Natural killer cell (primary cell): ENCODE measurements around the gene ACSS3. TPM values are rescaled to one million over a fixed set of nuclear protein-coding genes. Genes with fewer than 3 reads are reported as not detected.

Experiments used
- ATAC-seq, 3 donors: fragments of 150-1000 bp in 2 of 3; fragments of 200-7000 bp in 1 of 3; cut with Tn5 transposase; 1 replicate in 1 of 3; 2 replicates in 2 of 3; pipeline ENCODE4 v1.10.0; 2021; ENCODE audit warnings: mild to moderate bottlenecking in 2 of 3, moderate library complexity in 2 of 3
- DNase-seq, 2 donors: peaks; one replicate each; pipeline versions ENCODE4 v3.0.0 to v3.0.0-alpha.2; 2013 to 2021; ENCODE audit warnings: mixed read lengths in 1 of 2
- H3K27ac ChIP-seq: one replicate; pipeline ENCODE4 v1.5.1; 2013; ENCODE audit warnings: mild to moderate bottlenecking, low read length
- H3K27me3 ChIP-seq: one replicate; pipeline ENCODE4 v1.6.1; 2013; ENCODE audit warnings: low read length; ENCODE audit not compliant: control insufficient read depth, insufficient read depth
- H3K36me3 ChIP-seq: one replicate; pipeline ENCODE4 v1.6.1; 2013; ENCODE audit warnings: low read length; ENCODE audit not compliant: control insufficient read depth, insufficient read depth
- H3K4me1 ChIP-seq: one replicate; pipeline ENCODE4 v1.6.1; 2013; ENCODE audit warnings: low read length; ENCODE audit not compliant: control insufficient read depth, insufficient read depth
- H3K4me3 ChIP-seq: one replicate; pipeline ENCODE4 v1.5.1; 2013; ENCODE audit warnings: low read length
- H3K9me3 ChIP-seq: one replicate; pipeline ENCODE4 v1.6.1; 2013; ENCODE audit warnings: low read length; ENCODE audit not compliant: control insufficient read depth, insufficient read depth
- H3K27ac Mint-ChIP-seq, 2 donors: one replicate each; pipeline ENCODE4 v1.8.0; 2022; ENCODE audit warnings: mild to moderate bottlenecking in 2 of 2, mixed read lengths in 2 of 2, moderate library complexity in 1 of 2
- H3K27me3 Mint-ChIP-seq, 2 donors: one replicate each; pipeline ENCODE4 v1.8.0; 2022; ENCODE audit warnings: low read depth in 2 of 2, mixed read lengths in 2 of 2
- H3K36me3 Mint-ChIP-seq: one replicate; pipeline ENCODE4 v1.8.0; 2022; ENCODE audit warnings: mixed read lengths
- H3K4me1 Mint-ChIP-seq, 2 donors: one replicate each; pipeline ENCODE4 v1.8.0; 2022; ENCODE audit warnings: mixed read lengths in 2 of 2
- H3K4me3 Mint-ChIP-seq: one replicate; pipeline ENCODE4 v1.8.0; 2022; ENCODE audit warnings: mild to moderate bottlenecking, moderate library complexity, mixed read lengths
- H3K9me3 Mint-ChIP-seq, 2 donors: one replicate each; pipeline ENCODE4 v1.8.0; 2022; ENCODE audit warnings: mixed read lengths in 2 of 2
- WGBS: methylation state at CpG from one replicate; pipeline ENCODE4 v1.1.7; 2013; ENCODE audit warnings: missing lambda C conversion rate; ENCODE audit not compliant: insufficient coverage; 5-methylcytosine and 5-hydroxymethylcytosine counted together
- intact Hi-C: fragments of 100-400 bp; cut with micrococcal nuclease; formaldehyde crosslinking; loops from one replicate; pipeline ENCODE4 v1.14.2; 2022
- total RNA-seq, 4 donors: library from RNA; stranded (reverse); fragments of 120-200 nt in 1 of 4; gene quantifications; one replicate each; pipeline versions ENCODE4 v1.2.3 to v1.2.4, GENCODE V29; 2013 to 2022
- TF ChIP-seq, protein P1 (sequence below): fragments of 200-600 bp; IDR thresholded peaks from one replicate; pipeline ENCODE4 v1.8.0; 2022; ENCODE audit warnings: antibody characterized with exemption

ACSS3 gene
- total RNA-seq, 3 donors from 2014 or later (not counting 1 experiment from before 2014, with no cell fraction given): 2.9 TPM; not detected in 2

DNA sequence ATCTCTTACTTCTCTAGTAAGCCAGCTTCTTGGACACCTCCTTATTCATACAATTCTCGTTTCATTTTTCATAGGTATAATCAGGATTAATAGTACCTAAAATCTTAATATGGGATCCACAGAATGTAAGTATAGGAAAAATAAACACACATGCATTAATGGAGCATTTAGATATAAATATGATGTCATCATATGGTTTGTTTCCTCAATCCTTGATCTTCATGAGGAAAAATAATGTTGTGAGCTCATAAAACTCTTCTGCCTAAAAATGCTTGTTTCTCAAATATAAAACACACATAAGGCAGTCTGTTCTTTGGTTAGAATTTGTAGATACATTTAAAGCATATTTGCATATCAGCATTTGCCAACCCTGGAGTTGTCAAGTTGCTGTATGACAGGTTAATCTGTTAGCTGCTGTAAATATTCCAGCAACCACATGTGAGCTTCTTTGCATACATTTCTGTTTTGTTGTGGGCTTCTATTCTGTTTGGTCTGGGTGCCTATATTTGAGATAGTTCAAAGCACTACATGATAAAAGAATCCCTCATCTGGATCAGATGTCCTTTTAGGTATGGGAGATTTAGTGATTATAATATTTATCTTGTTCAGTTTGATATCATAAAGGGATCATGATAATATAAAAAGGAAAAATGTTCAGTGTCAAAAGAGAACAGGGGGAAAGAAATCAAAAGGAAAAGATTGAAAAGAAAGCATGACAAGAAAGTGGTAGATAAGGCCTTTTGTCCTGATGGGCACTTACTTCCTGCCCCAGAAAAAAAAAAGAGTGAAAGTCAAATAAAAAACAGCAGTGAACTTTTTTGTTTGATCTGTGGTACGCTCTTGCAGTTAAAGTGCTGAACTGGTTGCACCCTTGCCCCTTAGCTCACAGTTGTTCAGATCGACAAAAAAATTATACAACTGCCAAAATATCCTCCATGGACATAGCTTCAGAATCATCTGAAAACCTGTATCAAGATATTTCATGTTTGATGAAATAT is 68.6 kb downstream of the ACSS3 start:
- WGBS: 67% methylated on average over 2 of the region's 3 CpGs
- Histone ChIP-seq H3K27ac (no peak overlapping the region), H3K9me3 (no peaks in the 10 kb centered on the region)

DNA sequence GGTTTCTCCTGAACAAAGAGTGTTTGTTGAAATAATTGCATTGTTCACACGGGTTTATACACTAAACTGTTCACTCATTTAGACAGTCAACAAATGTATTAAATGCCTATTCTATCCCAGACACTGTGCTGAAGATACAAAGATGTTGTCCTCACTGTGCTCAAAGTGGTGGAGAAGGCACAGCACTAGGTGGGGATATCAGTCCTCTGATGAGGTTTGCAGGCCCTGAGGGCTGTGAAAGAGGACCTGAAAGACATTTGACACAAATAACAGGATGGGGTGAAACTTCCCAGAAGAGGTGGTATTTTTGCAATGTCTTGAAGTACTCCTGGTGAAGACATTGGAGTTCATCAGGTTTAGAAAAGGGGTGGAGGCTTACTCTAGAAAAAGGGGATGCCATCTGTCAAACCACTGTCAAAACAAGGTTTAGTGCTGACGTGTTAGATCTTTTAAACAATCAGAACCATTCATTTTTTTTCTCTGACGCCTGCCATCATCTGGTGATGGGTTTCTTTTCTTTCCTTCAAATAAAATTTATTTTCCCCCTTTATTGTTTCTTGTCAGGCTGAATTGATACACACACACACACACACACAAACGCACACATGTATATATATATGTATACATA is 69.5 kb downstream of the ACSS3 start:
- H3K4me1 Mint-ChIP-seq: no peaks in the 10 kb centered on the region
- ATAC-seq (no peak), DNase-seq (no peak)
- no peaks in the 10 kb centered on the region for H3K27me3 Mint-ChIP-seq
- no peak overlapping the region for H3K27ac Mint-ChIP-seq
- Histone ChIP-seq H3K27me3 (no peaks in the 10 kb centered on the region), H3K36me3 (no peaks in the 10 kb centered on the region), H3K4me3 (no peak overlapping the region), H3K4me1 (no peaks in the 10 kb centered on the region), H3K9me3 (no peaks in the 10 kb centered on the region), H3K27ac (no peak overlapping the region)
- H3K36me3 Mint-ChIP-seq: no peaks in the 10 kb centered on the region
- TF ChIP-seq, protein P1, sequence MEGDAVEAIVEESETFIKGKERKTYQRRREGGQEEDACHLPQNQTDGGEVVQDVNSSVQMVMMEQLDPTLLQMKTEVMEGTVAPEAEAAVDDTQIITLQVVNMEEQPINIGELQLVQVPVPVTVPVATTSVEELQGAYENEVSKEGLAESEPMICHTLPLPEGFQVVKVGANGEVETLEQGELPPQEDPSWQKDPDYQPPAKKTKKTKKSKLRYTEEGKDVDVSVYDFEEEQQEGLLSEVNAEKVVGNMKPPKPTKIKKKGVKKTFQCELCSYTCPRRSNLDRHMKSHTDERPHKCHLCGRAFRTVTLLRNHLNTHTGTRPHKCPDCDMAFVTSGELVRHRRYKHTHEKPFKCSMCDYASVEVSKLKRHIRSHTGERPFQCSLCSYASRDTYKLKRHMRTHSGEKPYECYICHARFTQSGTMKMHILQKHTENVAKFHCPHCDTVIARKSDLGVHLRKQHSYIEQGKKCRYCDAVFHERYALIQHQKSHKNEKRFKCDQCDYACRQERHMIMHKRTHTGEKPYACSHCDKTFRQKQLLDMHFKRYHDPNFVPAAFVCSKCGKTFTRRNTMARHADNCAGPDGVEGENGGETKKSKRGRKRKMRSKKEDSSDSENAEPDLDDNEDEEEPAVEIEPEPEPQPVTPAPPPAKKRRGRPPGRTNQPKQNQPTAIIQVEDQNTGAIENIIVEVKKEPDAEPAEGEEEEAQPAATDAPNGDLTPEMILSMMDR: no peak
- 71% methylated on average over 3 of the region's 4 CpGs for WGBS
- intact Hi-C loops: no loop called here
- H3K4me3 Mint-ChIP-seq: no peak overlapping the region
- H3K9me3 Mint-ChIP-seq: peaks cover 3 to 7% of the 10 kb centered on the region in 2 donors

More for the DNA sequence above, 68.6 kb downstream of the ACSS3 start:
- no peak overlapping the region for H3K27ac Mint-ChIP-seq
- no peak overlapping the region for H3K4me3 Mint-ChIP-seq
- TF ChIP-seq, protein P1: no peak
- intact Hi-C loops: no loop called here
- H3K27me3 Mint-ChIP-seq: no peaks in the 10 kb centered on the region
- H3K4me1 Mint-ChIP-seq: no peaks in the 10 kb centered on the region
- H3K9me3 Mint-ChIP-seq: peaks cover 3 to 7% of the 10 kb centered on the region in 2 donors
- DNase-seq (no peak), ATAC-seq (no peak)
- Histone ChIP-seq H3K4me3 (no peak overlapping the region), H3K27me3 (no peaks in the 10 kb centered on the region), H3K4me1 (no peaks in the 10 kb centered on the region), H3K36me3 (no peaks in the 10 kb centered on the region)
- H3K36me3 Mint-ChIP-seq: no peaks in the 10 kb centered on the region

DNA sequence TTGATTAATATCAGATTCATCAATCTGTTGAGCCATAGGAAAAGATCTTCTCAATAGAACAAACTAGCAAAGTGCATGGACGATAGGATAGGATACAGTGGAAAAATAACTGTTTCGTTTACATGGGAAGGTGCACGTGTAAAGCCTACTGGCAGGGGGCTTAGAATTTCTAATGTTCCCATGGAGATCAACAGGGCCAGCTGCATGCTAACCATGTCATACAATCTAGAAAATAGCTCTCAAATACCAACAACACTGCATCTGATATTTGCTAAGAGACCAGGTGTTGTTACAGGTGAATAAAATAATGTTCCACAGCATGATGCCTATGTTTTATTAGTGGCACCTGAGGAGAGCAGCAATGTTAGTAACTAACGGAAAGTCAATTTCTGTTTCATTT is 72.5 kb downstream of the ACSS3 start:
- Mint-ChIP-seq H3K27ac (no peak overlapping the region), H3K4me3 (no peak overlapping the region), H3K4me1 (no peaks in the 10 kb centered on the region), H3K27me3 (no peaks in the 10 kb centered on the region), H3K9me3 (peaks cover under 1% of the 10 kb centered on the region in 2 donors), H3K36me3 (no peaks in the 10 kb centered on the region)
- H3K27me3 ChIP-seq: no peaks in the 10 kb centered on the region
- no peak overlapping the region for H3K4me3 ChIP-seq
- H3K4me1 ChIP-seq: no peaks in the 10 kb centered on the region
- 85% methylated on average over 4 of the region's 4 CpGs for WGBS
- ATAC-seq (no peak), DNase-seq (no peak)
- no peak overlapping the region for H3K27ac ChIP-seq
- TF ChIP-seq, protein P1: no peak
- H3K9me3 ChIP-seq: no peaks in the 10 kb centered on the region
- intact Hi-C loops: no loop called here
- H3K36me3 ChIP-seq: no peaks in the 10 kb centered on the region
